ENCODE measurements around the gene USP37. TPM values are rescaled to one million over a fixed set of nuclear protein-coding genes. Genes with fewer than 3 reads are reported as not detected.

The USP37 gene
- total and polyA plus RNA-seq, 5 donors from 2014 or later, result 9.9 to 30.7 (median 11.9) TPM

GRCh38 chr2:218471982-218472381 is 96.2 kb downstream of the USP37 start:
- Histone ChIP-seq H3K36me3 (ENCODE audit: control insufficient read depth, insufficient read depth, low read length) (peaks cover 36% of the 10 kb centered on the region), H3K4me3 (ENCODE audit: low read depth, low read length) (no peak overlapping the region), H3K4me1 (ENCODE audit: control insufficient read depth, insufficient read depth, low read length, poor library complexity, severe bottlenecking) (no peaks in the 10 kb centered on the region), H3K27me3 (ENCODE audit: control insufficient read depth, insufficient read depth, low read length) (no peaks in the 10 kb centered on the region), H3K27ac (ENCODE audit: insufficient read depth, low read length, poor library complexity, severe bottlenecking) (no peak overlapping the region), H3K9me3 (ENCODE audit: control insufficient read depth in 2 of 2, low read length in 2 of 2) (no peaks in the 10 kb centered on the region)
- no peak for DNase-seq
- Mint-ChIP-seq H3K27me3 (no peaks in the 10 kb centered on the region), H3K36me3 (peaks cover 33% of the 10 kb centered on the region), H3K4me3 (no peak overlapping the region), H3K27ac (no peak overlapping the region), H3K9me3 (no peaks in the 10 kb centered on the region), H3K4me1 (peaks cover 0 to 6% (median 2%) of the 10 kb centered on the region in 4 donors)
- no peak for ATAC-seq (ENCODE audit: low read depth in 2 of 2)

- Histone ChIP-seq H3K27me3 (ENCODE audit: control insufficient read depth, insufficient read depth, low read length) (no peaks in the 10 kb centered on the region), H3K4me3 (ENCODE audit: low read depth, low read length) (no peak overlapping the region), H3K27ac (ENCODE audit: insufficient read depth, low read length, poor library complexity, severe bottlenecking) (no peak overlapping the region), H3K9me3 (ENCODE audit: control insufficient read depth in 2 of 2, low read length in 2 of 2) (no peaks in the 10 kb centered on the region), H3K4me1 (ENCODE audit: control insufficient read depth, insufficient read depth, low read length, poor library complexity, severe bottlenecking) (no peaks in the 10 kb centered on the region), H3K36me3 (ENCODE audit: control insufficient read depth, insufficient read depth, low read length) (peaks cover 28% of the 10 kb centered on the region)
- Mint-ChIP-seq H3K4me3 (no peak overlapping the region), H3K9me3 (no peaks in the 10 kb centered on the region), H3K27me3 (no peaks in the 10 kb centered on the region), H3K27ac (peak overlapping the region; percentile 48 to 85 (median 52)), H3K4me1 (peaks cover 4 to 10% (median 5%) of the 10 kb centered on the region in 4 donors), H3K36me3 (peaks cover 33% of the 10 kb centered on the region)
- ATAC-seq (ENCODE audit: low read depth in 2 of 2), result no peak
- DNase-seq, result peak in 1 of 3 donors; percentile 15
These were observed 97.1 kb downstream of the USP37 start for GRCh38 chr2:218471036-218471435.

GRCh38 chr2:218470448-218470847 is 97.7 kb downstream of the USP37 start:
- Mint-ChIP-seq H3K36me3 (peaks cover 33% of the 10 kb centered on the region), H3K27me3 (no peaks in the 10 kb centered on the region)
- no peak overlapping the region for H3K27ac ChIP-seq (ENCODE audit: insufficient read depth, low read length, poor library complexity, severe bottlenecking)

GRCh38 chr2:218465987-218466633 is 102.0 kb downstream of the USP37 start:
- H3K4me3 Mint-ChIP-seq, result no peak overlapping the region

More at GRCh38 chr2:218470448-218470847, 97.7 kb downstream of the USP37 start:
- Mint-ChIP-seq H3K4me3 (no peak overlapping the region), H3K27ac (peak overlapping the region in 2 of 3 donors; percentile 38 to 85), H3K9me3 (no peaks in the 10 kb centered on the region), H3K4me1 (peaks cover 6 to 12% (median 8%) of the 10 kb centered on the region in 4 donors)
- ATAC-seq (ENCODE audit: low read depth in 2 of 2), result no peak
- H3K9me3 ChIP-seq (ENCODE audit: control insufficient read depth in 2 of 2, low read length in 2 of 2), result no peaks in the 10 kb centered on the region
- peaks cover 26% of the 10 kb centered on the region for H3K36me3 ChIP-seq (ENCODE audit: control insufficient read depth, insufficient read depth, low read length)
- no peaks in the 10 kb centered on the region for H3K4me1 ChIP-seq (ENCODE audit: control insufficient read depth, insufficient read depth, low read length, poor library complexity, severe bottlenecking)
- no peak overlapping the region for H3K4me3 ChIP-seq (ENCODE audit: low read depth, low read length)
- no peaks in the 10 kb centered on the region for H3K27me3 ChIP-seq (ENCODE audit: control insufficient read depth, insufficient read depth, low read length)
- DNase-seq, result no peak

GRCh38 chr2:218458598-218458997 is 109.6 kb downstream of the USP37 start:
- Histone ChIP-seq H3K27ac (ENCODE audit: insufficient read depth, low read length, poor library complexity, severe bottlenecking) (no peak overlapping the region), H3K4me3 (ENCODE audit: low read depth, low read length) (no peak overlapping the region), H3K27me3 (ENCODE audit: control insufficient read depth, insufficient read depth, low read length) (no peaks in the 10 kb centered on the region), H3K4me1 (ENCODE audit: control insufficient read depth, insufficient read depth, low read length, poor library complexity, severe bottlenecking) (no peaks in the 10 kb centered on the region), H3K9me3 (ENCODE audit: control insufficient read depth in 2 of 2, low read length in 2 of 2) (peaks cover 18 to 20% of the 10 kb centered on the region in 2 experiments), H3K36me3 (ENCODE audit: control insufficient read depth, insufficient read depth, low read length) (peaks cover 55% of the 10 kb centered on the region)
- peaks cover 50% of the 10 kb centered on the region for H3K36me3 Mint-ChIP-seq
- H3K4me3 Mint-ChIP-seq, result no peak overlapping the region
- no peak for DNase-seq
- H3K9me3 Mint-ChIP-seq, result peaks cover 0 to 19% (median 7%) of the 10 kb centered on the region in 7 donors
- ATAC-seq (ENCODE audit: low read depth in 2 of 2), result no peak
- no peaks in the 10 kb centered on the region for H3K4me1 Mint-ChIP-seq
- H3K27ac Mint-ChIP-seq, result peak overlapping the region in 1 of 3 donors; percentile 5
- H3K27me3 Mint-ChIP-seq, result no peaks in the 10 kb centered on the region

More at GRCh38 chr2:218465987-218466633, 102.0 kb downstream of the USP37 start:
- DNase-seq (peak in 2 of 3 donors; percentile 7 to 21), ATAC-seq (ENCODE audit: low read depth in 2 of 2) (no peak)
- Mint-ChIP-seq H3K9me3 (no peaks in the 10 kb centered on the region), H3K27ac (peak overlapping the region in 2 of 3 donors; percentile 34 to 75), H3K27me3 (no peaks in the 10 kb centered on the region), H3K36me3 (peaks cover 27% of the 10 kb centered on the region), H3K4me1 (peaks cover 5 to 9% (median 8%) of the 10 kb centered on the region in 4 donors)
- no peaks in the 10 kb centered on the region for H3K4me1 ChIP-seq (ENCODE audit: control insufficient read depth, insufficient read depth, low read length, poor library complexity, severe bottlenecking)
- H3K27ac ChIP-seq (ENCODE audit: insufficient read depth, low read length, poor library complexity, severe bottlenecking), result no peak overlapping the region
- no peak overlapping the region for H3K4me3 ChIP-seq (ENCODE audit: low read depth, low read length)
- H3K9me3 ChIP-seq (ENCODE audit: control insufficient read depth in 2 of 2, low read length in 2 of 2), result no peaks in the 10 kb centered on the region
- peaks cover 12% of the 10 kb centered on the region for H3K36me3 ChIP-seq (ENCODE audit: control insufficient read depth, insufficient read depth, low read length)
- H3K27me3 ChIP-seq (ENCODE audit: control insufficient read depth, insufficient read depth, low read length), result no peaks in the 10 kb centered on the region

GRCh38 chr2:218456849-218457248 is 111.3 kb downstream of the USP37 start:
- H3K4me1 Mint-ChIP-seq, result peaks cover 0 to 4% (median under 1%) of the 10 kb centered on the region in 4 donors
- DNase-seq, result no peak
- no peak overlapping the region for H3K4me3 Mint-ChIP-seq
- Histone ChIP-seq H3K4me3 (ENCODE audit: low read depth, low read length) (no peak overlapping the region), H3K27me3 (ENCODE audit: control insufficient read depth, insufficient read depth, low read length) (no peaks in the 10 kb centered on the region), H3K9me3 (ENCODE audit: control insufficient read depth in 2 of 2, low read length in 2 of 2) (peaks cover 20 to 21% of the 10 kb centered on the region in 2 experiments), H3K27ac (ENCODE audit: insufficient read depth, low read length, poor library complexity, severe bottlenecking) (no peak overlapping the region), H3K36me3 (ENCODE audit: control insufficient read depth, insufficient read depth, low read length) (peaks cover 62% of the 10 kb centered on the region), H3K4me1 (ENCODE audit: control insufficient read depth, insufficient read depth, low read length, poor library complexity, severe bottlenecking) (no peaks in the 10 kb centered on the region)
- ATAC-seq (ENCODE audit: low read depth in 2 of 2), result no peak
- no peak overlapping the region for H3K27ac Mint-ChIP-seq
- H3K27me3 Mint-ChIP-seq, result no peaks in the 10 kb centered on the region
- peaks cover 56% of the 10 kb centered on the region for H3K36me3 Mint-ChIP-seq
- H3K9me3 Mint-ChIP-seq, result peaks cover 0 to 20% (median 7%) of the 10 kb centered on the region in 7 donors

GRCh38 chr2:218452079-218452478 is 116.1 kb downstream of the USP37 start:
- Mint-ChIP-seq H3K4me3 (peak overlapping the region in 1 of 4 donors; percentile 2), H3K27ac (no peak overlapping the region), H3K9me3 (peaks cover 0 to 20% (median 7%) of the 10 kb centered on the region in 7 donors), H3K36me3 (peaks cover 58% of the 10 kb centered on the region), H3K27me3 (no peaks in the 10 kb centered on the region), H3K4me1 (peaks cover 0 to 4% (median 2%) of the 10 kb centered on the region in 4 donors)
- Histone ChIP-seq H3K4me3 (ENCODE audit: low read depth, low read length) (no peak overlapping the region), H3K36me3 (ENCODE audit: control insufficient read depth, insufficient read depth, low read length) (peaks cover 49% of the 10 kb centered on the region), H3K27me3 (ENCODE audit: control insufficient read depth, insufficient read depth, low read length) (no peaks in the 10 kb centered on the region), H3K9me3 (ENCODE audit: control insufficient read depth in 2 of 2, low read length in 2 of 2) (peaks cover 20 to 21% of the 10 kb centered on the region in 2 experiments), H3K27ac (ENCODE audit: insufficient read depth, low read length, poor library complexity, severe bottlenecking) (no peak overlapping the region), H3K4me1 (ENCODE audit: control insufficient read depth, insufficient read depth, low read length, poor library complexity, severe bottlenecking) (no peaks in the 10 kb centered on the region)
- DNase-seq, result no peak
- no peak for ATAC-seq (ENCODE audit: low read depth in 2 of 2)

GRCh38 chr2:218448934-218449333 is 119.2 kb downstream of the USP37 start:
- H3K9me3 ChIP-seq (ENCODE audit: control insufficient read depth in 2 of 2, low read length in 2 of 2), result peaks cover 5% of the 10 kb centered on the region in 2 experiments
- H3K27me3 ChIP-seq (ENCODE audit: control insufficient read depth, insufficient read depth, low read length), result no peaks in the 10 kb centered on the region
- ATAC-seq (ENCODE audit: low read depth in 2 of 2) (no peak), DNase-seq (no peak)
- H3K36me3 ChIP-seq (ENCODE audit: control insufficient read depth, insufficient read depth, low read length), result peaks cover 20% of the 10 kb centered on the region
- H3K9me3 Mint-ChIP-seq, result peaks cover 0 to 4% (median 3%) of the 10 kb centered on the region in 7 donors
- H3K36me3 Mint-ChIP-seq, result peaks cover 35% of the 10 kb centered on the region
- peak overlapping the region in 1 of 3 donors; percentile 32 for H3K27ac Mint-ChIP-seq
- no peak overlapping the region for H3K27ac ChIP-seq (ENCODE audit: insufficient read depth, low read length, poor library complexity, severe bottlenecking)
- H3K4me1 Mint-ChIP-seq, result peaks cover 0 to 4% (median 2%) of the 10 kb centered on the region in 4 donors
- no peak overlapping the region for H3K4me3 ChIP-seq (ENCODE audit: low read depth, low read length)
- no peaks in the 10 kb centered on the region for H3K27me3 Mint-ChIP-seq
- no peaks in the 10 kb centered on the region for H3K4me1 ChIP-seq (ENCODE audit: control insufficient read depth, insufficient read depth, low read length, poor library complexity, severe bottlenecking)
- no peak overlapping the region for H3K4me3 Mint-ChIP-seq
